Stimulated activated CD4-positive, alpha-beta T cell treated with anti-CD3 and anti-CD28 coated beads, TNF-alpha, amount 100 ng/mL, for 24 hours (primary cell): ENCODE measurements around the gene LYAR.

Experiments used
- DNase-seq, 3 experiments: peaks; one replicate each; pipeline ENCODE4 v3.0.0-alpha.2; 2020; ENCODE audit warnings: low read depth in 3 of 3

LYAR gene

GRCh38 chr4:4316150-4316495 lies 26.2 kb upstream of the LYAR start:
- no peak for DNase-seq

- DNase-seq = no peak
Measured at GRCh38 chr4:4315461-4316149, 25.7 kb upstream of the LYAR start.

- DNase-seq = no peak
Measured at GRCh38 chr4:4311193-4311592, 21.2 kb upstream of the LYAR start.

GRCh38 chr4:4308800-4309441 lies 19.0 kb upstream of the LYAR start:
- DNase-seq = no peak

GRCh38 chr4:4306920-4307319 lies 17.0 kb upstream of the LYAR start:
- no peak for DNase-seq

GRCh38 chr4:4302416-4302815 lies 12.5 kb upstream of the LYAR start:
- DNase-seq = no peak

GRCh38 chr4:4302001-4302400 lies 12.0 kb upstream of the LYAR start:
- no peak for DNase-seq

- no peak for DNase-seq
Measured at GRCh38 chr4:4299006-4299405, 9.1 kb upstream of the LYAR start.

GRCh38 chr4:4296283-4296846 lies 6.4 kb upstream of the LYAR start:
- DNase-seq = no peak

GRCh38 chr4:4293279-4293678 lies 3.3 kb upstream of the LYAR start:
- DNase-seq = no peak

GRCh38 chr4:4289597-4289940 lies 385 bp downstream of the LYAR start:
- DNase-seq = no peak

- no peak for DNase-seq
Measured at GRCh38 chr4:4289055-4289454, 899 bp downstream of the LYAR start.

- no peak for DNase-seq
Measured at GRCh38 chr4:4288098-4288497, 1.9 kb downstream of the LYAR start.

- DNase-seq = no peak
Measured at GRCh38 chr4:4284827-4285618, 4.9 kb downstream of the LYAR start.

- DNase-seq = no peak
Measured at GRCh38 chr4:4281787-4282186, 8.2 kb downstream of the LYAR start.

GRCh38 chr4:4277531-4277930 lies 12.4 kb downstream of the LYAR start:
- no peak for DNase-seq

GRCh38 chr4:4274226-4274625 lies 15.7 kb downstream of the LYAR start:
- DNase-seq = no peak

- DNase-seq = no peak
Measured at GRCh38 chr4:4271912-4272311, 18.0 kb downstream of the LYAR start.

GRCh38 chr4:4270529-4270928 lies 19.4 kb downstream of the LYAR start:
- DNase-seq = no peak

GRCh38 chr4:4269856-4270255 lies 20.1 kb downstream of the LYAR start:
- DNase-seq = no peak

- DNase-seq = no peak
Measured at GRCh38 chr4:4269331-4269731, 20.6 kb downstream of the LYAR start.

GRCh38 chr4:4268776-4269175 lies 21.2 kb downstream of the LYAR start:
- no peak for DNase-seq

- DNase-seq = no peak
Measured at GRCh38 chr4:4267981-4268380, 22.0 kb downstream of the LYAR start.
